HG03439 (cell line): Measurements from ENCODE around the gene RASEF.
"Not testable (repeated sequence)": the region's sequence is repeated elsewhere in the genome, so short reads cannot be mapped to it uniquely, and the experiment has no call there.

Source experiments
- ATAC-seq: cut with Tn5 transposase; IDR thresholded peaks from one replicate; pipeline ENCODE4 v1.9.1; 2021; ENCODE audit warnings: mild to moderate bottlenecking, moderate library complexity; ENCODE audit not compliant: unreplicated experiment

Gene RASEF

GRCh38 chr9:82981552-82981951 is 81.4 kb downstream of the RASEF start:
- ATAC-seq, result no peak

GRCh38 chr9:82975176-82975575 is 87.8 kb downstream of the RASEF start:
- no peak for ATAC-seq

GRCh38 chr9:82972446-82972845 is 90.5 kb downstream of the RASEF start:
- no peak for ATAC-seq

- no peak for ATAC-seq
Observed at GRCh38 chr9:82970359-82970758, 92.6 kb downstream of the RASEF start.

GRCh38 chr9:82969291-82969690 is 93.7 kb downstream of the RASEF start:
- ATAC-seq, result no peak

GRCh38 chr9:82968816-82969215 is 94.1 kb downstream of the RASEF start:
- no peak for ATAC-seq

- no peak for ATAC-seq
Observed at GRCh38 chr9:82968388-82968787, 94.6 kb downstream of the RASEF start.

- peak; percentile 96 for ATAC-seq
Observed at GRCh38 chr9:82961504-82962125, 101.3 kb downstream of the RASEF start.

GRCh38 chr9:82957529-82958379 is 105.2 kb downstream of the RASEF start:
- no peak for ATAC-seq

GRCh38 chr9:82949203-82949602 is 113.7 kb downstream of the RASEF start:
- ATAC-seq, result no peak

- no peak for ATAC-seq
Observed at GRCh38 chr9:82940376-82940775, 122.6 kb downstream of the RASEF start.

- no peak for ATAC-seq
Observed at GRCh38 chr9:82939451-82939850, 123.5 kb downstream of the RASEF start.

- no peak for ATAC-seq
Observed at GRCh38 chr9:82938426-82939218, 124.3 kb downstream of the RASEF start.

GRCh38 chr9:82936561-82936960 is 126.4 kb downstream of the RASEF start:
- ATAC-seq, result not testable (repeated sequence)

- no peak for ATAC-seq
Observed at GRCh38 chr9:82934949-82935348, 128.0 kb downstream of the RASEF start.

GRCh38 chr9:82934025-82934424 is 128.9 kb downstream of the RASEF start:
- ATAC-seq, result not testable (repeated sequence)

- no peak for ATAC-seq
Observed at GRCh38 chr9:82930116-82930515, 132.8 kb downstream of the RASEF start.
